ENCODE results near the gene CDK17.

CDK17 gene

DNA sequence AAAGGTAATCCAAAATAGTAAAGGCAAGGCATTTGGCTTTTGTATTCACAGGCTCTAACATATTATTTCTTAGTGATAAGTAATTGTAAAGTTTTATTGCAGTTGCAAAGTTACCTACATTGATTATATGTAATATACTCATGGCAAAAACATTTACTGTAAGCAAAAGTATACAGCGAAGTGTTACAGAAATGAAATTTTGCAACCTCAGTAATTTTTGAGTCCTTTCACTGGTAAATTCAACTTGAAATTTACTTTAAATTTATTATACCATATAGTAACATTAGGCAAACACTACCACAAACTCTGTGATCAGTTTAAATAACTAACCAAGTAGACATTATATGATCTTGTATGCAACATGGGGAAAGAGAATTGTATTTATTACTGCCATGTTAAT lies 89.0 kb downstream of the CDK17 start:
- H3K4me1 ChIP-seq (ENCODE audit: control insufficient read depth, insufficient read depth, low read length): no peaks in the 10 kb centered on the region
- H3K36me3 ChIP-seq (ENCODE audit: control insufficient read depth, insufficient read depth, low read length): peaks cover 3% of the 10 kb centered on the region; the same call in 1 of the 2 replicates
- H3K27me3 ChIP-seq (ENCODE audit: control insufficient read depth, insufficient read depth, low read length): no peaks in the 10 kb centered on the region

GRCh38 chr12:96310067-96310466 lies 90.2 kb downstream of the CDK17 start:
- no peaks in the 10 kb centered on the region for H3K9me3 ChIP-seq (ENCODE audit: control insufficient read depth, insufficient read depth, low read length)
- H3K27me3 ChIP-seq (ENCODE audit: control insufficient read depth, insufficient read depth, low read length): no peaks in the 10 kb centered on the region

More for the DNA sequence above, 89.0 kb downstream of the CDK17 start:
- no peak overlapping the region for H3K27ac ChIP-seq (ENCODE audit: low read depth, low read length)
- no peak overlapping the region for H3K9ac ChIP-seq (ENCODE audit: low read depth, low read length)
- no peaks in the 10 kb centered on the region for H3K9me3 ChIP-seq (ENCODE audit: control insufficient read depth, insufficient read depth, low read length)
- no peak overlapping the region for H3K4me3 ChIP-seq (ENCODE audit: low read depth, low read length)

GRCh38 chr12:96308881-96309280 lies 91.4 kb downstream of the CDK17 start:
- no peak overlapping the region for H3K9ac ChIP-seq (ENCODE audit: low read depth, low read length)
- H3K36me3 ChIP-seq (ENCODE audit: control insufficient read depth, insufficient read depth, low read length): peaks cover 3% of the 10 kb centered on the region; the same call in 1 of the 2 replicates
- H3K4me1 ChIP-seq (ENCODE audit: control insufficient read depth, insufficient read depth, low read length): peaks cover 11% of the 10 kb centered on the region
- H3K27me3 ChIP-seq (ENCODE audit: control insufficient read depth, insufficient read depth, low read length): no peaks in the 10 kb centered on the region
- H3K4me3 ChIP-seq (ENCODE audit: low read depth, low read length): no peak overlapping the region
- no peaks in the 10 kb centered on the region for H3K9me3 ChIP-seq (ENCODE audit: control insufficient read depth, insufficient read depth, low read length)
- no peak overlapping the region for H3K27ac ChIP-seq (ENCODE audit: low read depth, low read length)

More at GRCh38 chr12:96310067-96310466, 90.2 kb downstream of the CDK17 start:
- Histone ChIP-seq H3K9ac (ENCODE audit: low read depth, low read length) (no peak overlapping the region), H3K4me1 (ENCODE audit: control insufficient read depth, insufficient read depth, low read length) (0 out of 2 replicates have a peak, but pooled peaks cover under 1% of the 10 kb centered on the region), H3K27ac (ENCODE audit: low read depth, low read length) (no peak overlapping the region), H3K4me3 (ENCODE audit: low read depth, low read length) (no peak overlapping the region), H3K36me3 (ENCODE audit: control insufficient read depth, insufficient read depth, low read length) (peaks cover 3% of the 10 kb centered on the region; the same call in 1 of the 2 replicates)

- H3K9ac ChIP-seq (ENCODE audit: low read depth, low read length): no peak overlapping the region
- no peak overlapping the region for H3K4me3 ChIP-seq (ENCODE audit: low read depth, low read length)
- no peak overlapping the region for H3K27ac ChIP-seq (ENCODE audit: low read depth, low read length)
- H3K27me3 ChIP-seq (ENCODE audit: control insufficient read depth, insufficient read depth, low read length): no peaks in the 10 kb centered on the region
- peaks cover 30% of the 10 kb centered on the region for H3K4me1 ChIP-seq (ENCODE audit: control insufficient read depth, insufficient read depth, low read length)
- H3K36me3 ChIP-seq (ENCODE audit: control insufficient read depth, insufficient read depth, low read length): 0 out of 2 replicates have a peak, but pooled peaks cover 3% of the 10 kb centered on the region
- no peaks in the 10 kb centered on the region for H3K9me3 ChIP-seq (ENCODE audit: control insufficient read depth, insufficient read depth, low read length)
These were observed 94.6 kb downstream of the CDK17 start for GRCh38 chr12:96305665-96306064.

DNA sequence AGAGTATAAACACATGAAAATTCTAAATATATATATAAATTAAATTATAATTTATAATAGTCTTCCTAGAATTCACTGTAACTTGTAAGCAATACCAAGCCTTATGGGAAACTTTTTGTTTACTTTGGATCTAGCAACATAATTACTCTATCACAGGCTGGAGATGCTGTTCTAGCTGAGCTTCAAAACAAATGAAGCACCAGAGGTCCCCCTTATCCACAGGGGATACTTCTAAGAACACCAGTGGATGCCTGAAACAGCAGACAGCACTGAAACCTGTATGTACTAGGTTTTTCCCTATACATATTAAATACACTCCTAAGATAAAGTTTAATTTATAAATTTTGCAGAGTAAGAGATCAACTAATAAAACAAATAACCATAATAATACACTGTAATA lies 96.6 kb downstream of the CDK17 start:
- peaks cover 30% of the 10 kb centered on the region for H3K4me1 ChIP-seq (ENCODE audit: control insufficient read depth, insufficient read depth, low read length)

DNA sequence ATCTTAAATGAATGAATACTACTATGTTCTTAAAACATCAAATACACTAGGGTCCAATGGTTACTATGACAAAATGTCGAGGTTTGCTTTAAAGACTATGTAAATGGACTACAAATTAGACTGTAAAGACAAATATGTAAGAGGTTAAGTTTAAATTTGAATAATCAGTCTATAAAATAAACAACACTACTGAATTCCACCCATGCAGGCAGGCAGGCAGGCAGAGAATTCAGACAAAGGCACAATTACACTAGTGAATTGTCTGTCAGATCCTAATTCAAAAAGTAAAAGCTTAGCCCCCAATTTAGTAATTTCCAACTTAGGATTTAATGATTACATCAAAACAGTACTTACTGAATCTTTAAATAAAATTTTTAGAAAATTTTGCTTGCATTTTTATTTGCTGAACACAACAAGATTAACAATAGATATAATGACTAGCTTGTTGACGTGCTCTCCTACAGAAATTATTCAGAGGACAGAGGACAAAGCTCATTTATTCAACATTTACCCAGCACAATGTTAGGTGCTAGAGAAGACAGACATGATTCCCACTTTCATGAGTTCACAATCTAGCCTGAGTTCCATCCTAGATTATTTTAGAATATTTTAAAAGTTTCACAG lies 97.4 kb downstream of the CDK17 start:
- H3K4me3 ChIP-seq (ENCODE audit: low read depth, low read length): no peak overlapping the region
- H3K36me3 ChIP-seq (ENCODE audit: control insufficient read depth, insufficient read depth, low read length): peaks cover 9% of the 10 kb centered on the region; the same call in 1 of the 2 replicates
- H3K27me3 ChIP-seq (ENCODE audit: control insufficient read depth, insufficient read depth, low read length): no peaks in the 10 kb centered on the region
- H3K4me1 ChIP-seq (ENCODE audit: control insufficient read depth, insufficient read depth, low read length): peaks cover 30% of the 10 kb centered on the region
- no peaks in the 10 kb centered on the region for H3K9me3 ChIP-seq (ENCODE audit: control insufficient read depth, insufficient read depth, low read length)
- no peak overlapping the region for H3K27ac ChIP-seq (ENCODE audit: low read depth, low read length)
- H3K9ac ChIP-seq (ENCODE audit: low read depth, low read length): no peak overlapping the region

More for the DNA sequence above, 96.6 kb downstream of the CDK17 start:
- H3K27me3 ChIP-seq (ENCODE audit: control insufficient read depth, insufficient read depth, low read length): no peaks in the 10 kb centered on the region
- H3K27ac ChIP-seq (ENCODE audit: low read depth, low read length): peak overlapping the region; percentile 35
- no peak overlapping the region for H3K9ac ChIP-seq (ENCODE audit: low read depth, low read length)
- peaks cover 5% of the 10 kb centered on the region; the same call in 1 of the 2 replicates for H3K36me3 ChIP-seq (ENCODE audit: control insufficient read depth, insufficient read depth, low read length)
- no peaks in the 10 kb centered on the region for H3K9me3 ChIP-seq (ENCODE audit: control insufficient read depth, insufficient read depth, low read length)
- H3K4me3 ChIP-seq (ENCODE audit: low read depth, low read length): no peak overlapping the region

- Histone ChIP-seq H3K4me1 (ENCODE audit: control insufficient read depth, insufficient read depth, low read length) (peaks cover 30% of the 10 kb centered on the region), H3K4me3 (ENCODE audit: low read depth, low read length) (no peak overlapping the region), H3K27me3 (ENCODE audit: control insufficient read depth, insufficient read depth, low read length) (no peaks in the 10 kb centered on the region), H3K9me3 (ENCODE audit: control insufficient read depth, insufficient read depth, low read length) (no peaks in the 10 kb centered on the region), H3K9ac (ENCODE audit: low read depth, low read length) (no peak overlapping the region), H3K36me3 (ENCODE audit: control insufficient read depth, insufficient read depth, low read length) (peaks cover 16% of the 10 kb centered on the region), H3K27ac (ENCODE audit: low read depth, low read length) (no peak overlapping the region)
These were observed 98.5 kb downstream of the CDK17 start for GRCh38 chr12:96301732-96302131.

- Histone ChIP-seq H3K4me1 (ENCODE audit: control insufficient read depth, insufficient read depth, low read length) (peaks cover 29% of the 10 kb centered on the region), H3K4me3 (ENCODE audit: low read depth, low read length) (no peak overlapping the region), H3K9ac (ENCODE audit: low read depth, low read length) (no peak overlapping the region), H3K9me3 (ENCODE audit: control insufficient read depth, insufficient read depth, low read length) (no peaks in the 10 kb centered on the region), H3K36me3 (ENCODE audit: control insufficient read depth, insufficient read depth, low read length) (peaks cover 19% of the 10 kb centered on the region), H3K27me3 (ENCODE audit: control insufficient read depth, insufficient read depth, low read length) (no peaks in the 10 kb centered on the region), H3K27ac (ENCODE audit: low read depth, low read length) (no peak overlapping the region)
These were observed 100.2 kb downstream of the CDK17 start for GRCh38 chr12:96300064-96300463.

- H3K36me3 ChIP-seq (ENCODE audit: control insufficient read depth, insufficient read depth, low read length): peaks cover 19% of the 10 kb centered on the region
- H3K27me3 ChIP-seq (ENCODE audit: control insufficient read depth, insufficient read depth, low read length): no peaks in the 10 kb centered on the region
- H3K4me3 ChIP-seq (ENCODE audit: low read depth, low read length): no peak overlapping the region
- peaks cover 7% of the 10 kb centered on the region; the same call in 1 of the 2 replicates for H3K4me1 ChIP-seq (ENCODE audit: control insufficient read depth, insufficient read depth, low read length)
- no peak overlapping the region for H3K9ac ChIP-seq (ENCODE audit: low read depth, low read length)
- no peak overlapping the region for H3K27ac ChIP-seq (ENCODE audit: low read depth, low read length)
- H3K9me3 ChIP-seq (ENCODE audit: control insufficient read depth, insufficient read depth, low read length): no peaks in the 10 kb centered on the region
These were observed 102.7 kb downstream of the CDK17 start for GRCh38 chr12:96297504-96297903.

DNA sequence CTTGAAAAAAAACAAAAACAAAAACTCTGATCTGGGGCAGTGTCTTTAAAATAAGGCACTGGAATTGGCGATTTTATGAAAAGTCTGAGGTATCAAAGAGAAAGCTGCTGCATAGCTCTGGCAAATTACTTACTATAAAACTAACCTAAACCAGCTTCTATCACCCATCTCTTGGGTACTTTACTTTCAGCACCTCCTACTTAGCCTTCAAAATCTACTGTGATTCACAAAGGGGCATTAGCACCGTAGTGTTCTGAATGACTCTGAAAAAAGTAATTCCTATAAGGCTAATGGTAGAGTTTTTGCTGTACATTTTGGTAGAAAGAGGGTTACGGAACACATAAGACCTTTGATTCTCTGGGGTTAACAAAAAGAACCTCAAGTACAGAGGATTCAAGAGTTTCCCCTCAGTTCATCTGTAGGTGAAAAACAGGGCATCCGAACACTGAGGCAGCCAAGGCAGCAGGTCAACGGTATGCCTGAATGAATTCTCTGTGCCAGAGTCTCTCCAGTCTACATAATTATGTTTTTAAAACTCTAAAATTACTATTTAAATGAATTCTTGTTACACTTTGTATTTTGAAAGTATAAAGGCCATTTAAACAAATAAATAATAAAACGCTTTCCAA lies 104.6 kb downstream of the CDK17 start:
- Histone ChIP-seq H3K36me3 (ENCODE audit: control insufficient read depth, insufficient read depth, low read length) (peaks cover 19% of the 10 kb centered on the region), H3K27ac (ENCODE audit: low read depth, low read length) (no peak overlapping the region), H3K27me3 (ENCODE audit: control insufficient read depth, insufficient read depth, low read length) (no peaks in the 10 kb centered on the region), H3K4me1 (ENCODE audit: control insufficient read depth, insufficient read depth, low read length) (no peaks in the 10 kb centered on the region), H3K9me3 (ENCODE audit: control insufficient read depth, insufficient read depth, low read length) (no peaks in the 10 kb centered on the region), H3K9ac (ENCODE audit: low read depth, low read length) (no peak overlapping the region), H3K4me3 (ENCODE audit: low read depth, low read length) (no peak overlapping the region)

- no peaks in the 10 kb centered on the region for H3K27me3 ChIP-seq (ENCODE audit: control insufficient read depth, insufficient read depth, low read length)
- peaks cover 19% of the 10 kb centered on the region for H3K36me3 ChIP-seq (ENCODE audit: control insufficient read depth, insufficient read depth, low read length)
- no peaks in the 10 kb centered on the region for H3K4me1 ChIP-seq (ENCODE audit: control insufficient read depth, insufficient read depth, low read length)
- H3K27ac ChIP-seq (ENCODE audit: low read depth, low read length): no peak overlapping the region
- no peaks in the 10 kb centered on the region for H3K9me3 ChIP-seq (ENCODE audit: control insufficient read depth, insufficient read depth, low read length)
- H3K4me3 ChIP-seq (ENCODE audit: low read depth, low read length): no peak overlapping the region
- no peak overlapping the region for H3K9ac ChIP-seq (ENCODE audit: low read depth, low read length)
These were observed 105.4 kb downstream of the CDK17 start for GRCh38 chr12:96294831-96295230.

Data from HUES48 (cell line).